ENCODE data around the gene PPP2R2C. TPM values are rescaled to one million over a fixed set of nuclear protein-coding genes. Genes with fewer than 3 reads are reported as not detected.

The PPP2R2C gene
- total and polyA plus RNA-seq, 11 donors = 0.22 to 20.0 (median 6.8) TPM

DNA sequence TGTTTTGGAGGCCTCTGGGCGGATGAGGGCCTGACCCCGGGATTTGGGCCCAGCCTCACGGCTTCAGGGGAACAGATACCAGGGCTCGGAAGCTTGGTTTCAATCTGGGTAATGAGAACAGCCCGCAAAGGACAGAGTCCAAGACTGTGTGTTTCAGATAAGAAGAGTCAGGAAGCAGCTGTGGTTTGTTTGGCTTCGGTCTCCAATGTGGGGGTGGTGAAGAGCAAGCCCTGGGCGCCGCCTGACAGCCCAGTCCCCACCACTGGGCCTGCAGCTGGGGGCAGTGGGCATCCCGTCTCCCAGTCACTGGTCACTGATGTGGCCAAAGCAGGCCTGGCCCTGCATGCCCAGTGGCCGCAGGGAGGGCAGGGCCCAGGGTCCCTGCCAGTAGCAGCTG is 193.6 kb downstream of the PPP2R2C start:
- Histone ChIP-seq H3K36me3 (peaks cover 0 to 18% (median 6%) of the 10 kb centered on the region in 9 donors), H3K4me1 (peaks cover 12 to 98% (median 73%) of the 10 kb centered on the region in 12 donors), H3K4me3 (peak overlapping the region in 1 of 12 donors; percentile 26)

GRCh38 chr4:6277935-6278800 is 194.2 kb downstream of the PPP2R2C start:
- ATAC-seq (no peak), DNase-seq (peak in 1 of 5 donors; percentile 61)
- peak overlapping the region in 1 of 12 donors; percentile 26 for H3K4me3 ChIP-seq
- H3K4me1 ChIP-seq = peaks cover 14 to 100% (median 79%) of the 10 kb centered on the region in 12 donors
- intact Hi-C loops (cut with DNase I) = no loop called here
- H3K9me3 ChIP-seq = no peaks in the 10 kb centered on the region
- peak overlapping the region; percentile 73 to 90 (median 83) for H3K27ac ChIP-seq
- WGBS, 4 donors = 63 to 73% (median 66%) methylated on average over 15 to 21 of the region's 21 CpGs
- H3K36me3 ChIP-seq = peaks cover 0 to 16% (median 6%) of the 10 kb centered on the region in 9 donors
- TF ChIP-seq, protein P1, sequence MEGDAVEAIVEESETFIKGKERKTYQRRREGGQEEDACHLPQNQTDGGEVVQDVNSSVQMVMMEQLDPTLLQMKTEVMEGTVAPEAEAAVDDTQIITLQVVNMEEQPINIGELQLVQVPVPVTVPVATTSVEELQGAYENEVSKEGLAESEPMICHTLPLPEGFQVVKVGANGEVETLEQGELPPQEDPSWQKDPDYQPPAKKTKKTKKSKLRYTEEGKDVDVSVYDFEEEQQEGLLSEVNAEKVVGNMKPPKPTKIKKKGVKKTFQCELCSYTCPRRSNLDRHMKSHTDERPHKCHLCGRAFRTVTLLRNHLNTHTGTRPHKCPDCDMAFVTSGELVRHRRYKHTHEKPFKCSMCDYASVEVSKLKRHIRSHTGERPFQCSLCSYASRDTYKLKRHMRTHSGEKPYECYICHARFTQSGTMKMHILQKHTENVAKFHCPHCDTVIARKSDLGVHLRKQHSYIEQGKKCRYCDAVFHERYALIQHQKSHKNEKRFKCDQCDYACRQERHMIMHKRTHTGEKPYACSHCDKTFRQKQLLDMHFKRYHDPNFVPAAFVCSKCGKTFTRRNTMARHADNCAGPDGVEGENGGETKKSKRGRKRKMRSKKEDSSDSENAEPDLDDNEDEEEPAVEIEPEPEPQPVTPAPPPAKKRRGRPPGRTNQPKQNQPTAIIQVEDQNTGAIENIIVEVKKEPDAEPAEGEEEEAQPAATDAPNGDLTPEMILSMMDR (IDR thresholded peaks at IDR 0.05) = no peak
- no peak for TF ChIP-seq POLR2A (IDR thresholded peaks at IDR 0.05)
- H3K27me3 ChIP-seq = no peaks in the 10 kb centered on the region

More for the DNA sequence above, 193.6 kb downstream of the PPP2R2C start:
- ATAC-seq (peak; percentile 61 to 80 (median 72)), DNase-seq (peak; percentile 67 to 77 (median 73))
- 10 to 15% (median 12%) methylated on average over 8 to 10 of the region's 10 CpGs for WGBS, 4 donors
- H3K27me3 ChIP-seq = no peaks in the 10 kb centered on the region
- intact Hi-C loops (cut with DNase I) = no loop called here
- H3K9me3 ChIP-seq = no peaks in the 10 kb centered on the region
- H3K27ac ChIP-seq = peak overlapping the region; percentile 73 to 90 (median 83)
- no peak for TF ChIP-seq POLR2A (IDR thresholded peaks at IDR 0.05)
- TF ChIP-seq, protein P1 (IDR thresholded peaks at IDR 0.05) = no peak

DNA sequence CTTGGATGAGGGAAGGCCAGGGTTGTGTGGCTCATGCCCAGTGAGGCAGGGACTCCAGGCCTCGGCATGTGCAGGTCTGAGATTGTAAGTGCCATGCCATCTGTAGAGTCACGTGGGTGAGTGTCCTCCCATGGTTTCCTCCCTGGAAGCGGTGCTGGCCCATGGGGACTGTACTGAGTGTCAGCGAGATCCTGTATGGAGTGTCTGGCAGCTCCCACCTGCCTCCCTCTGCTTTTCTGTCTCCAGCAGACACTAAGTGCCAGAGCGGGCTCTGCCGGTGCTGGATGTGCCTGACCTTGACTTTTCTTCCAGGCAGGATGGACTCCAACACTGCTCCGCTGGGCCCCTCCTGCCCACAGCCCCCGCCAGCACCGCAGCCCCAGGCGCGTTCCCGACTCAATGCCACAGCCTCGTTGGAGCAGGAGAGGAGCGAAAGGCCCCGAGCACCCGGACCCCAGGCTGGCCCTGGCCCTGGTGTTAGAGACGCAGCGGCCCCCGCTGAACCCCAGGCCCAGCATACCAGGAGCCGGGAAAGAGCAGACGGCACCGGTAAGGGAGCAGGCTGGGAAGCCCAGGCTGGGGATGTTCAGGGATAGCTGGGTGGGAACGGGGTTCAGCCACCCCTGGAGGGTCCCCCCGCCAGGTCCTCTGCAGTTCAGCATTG is 195.1 kb downstream of the PPP2R2C start:
- Histone ChIP-seq H3K27ac (peak overlapping the region; percentile 73 to 90 (median 83)), H3K9me3 (no peaks in the 10 kb centered on the region), H3K36me3 (peaks cover 0 to 16% (median 6%) of the 10 kb centered on the region in 9 donors), H3K4me3 (peak overlapping the region in 1 of 12 donors; percentile 10), H3K27me3 (no peaks in the 10 kb centered on the region), H3K4me1 (peaks cover 18 to 100% (median 81%) of the 10 kb centered on the region in 12 donors)
- peak; percentile 58 to 75 (median 68) for ATAC-seq
- WGBS, 4 donors = 43 to 62% (median 56%) methylated on average over 15 to 24 of the region's 24 CpGs
- intact Hi-C loops (cut with DNase I) = no loop called here
- DNase-seq = peak; percentile 50 to 78 (median 70)
- TF ChIP-seq, protein P1 (IDR thresholded peaks at IDR 0.05) = no peak
- no peak for TF ChIP-seq POLR2A (IDR thresholded peaks at IDR 0.05)

Measured in heart left ventricle (tissue), 16 donors.